Measurements from ENCODE around the gene ZNF292.
"Not testable (repeated sequence)": the region's sequence is repeated elsewhere in the genome, so short reads cannot be mapped to it uniquely, and the experiment has no call there.

ZNF292 gene

GRCh38 chr6:87164506-87164905 is 9.1 kb downstream of the ZNF292 start:
- no peak for DNase-seq

- DNase-seq, result no peak
Observed at GRCh38 chr6:87165185-87165584, 9.8 kb downstream of the ZNF292 start.

- DNase-seq, result no peak
Observed at GRCh38 chr6:87171938-87172633, 16.7 kb downstream of the ZNF292 start.

GRCh38 chr6:87174078-87174579 is 18.8 kb downstream of the ZNF292 start:
- DNase-seq, result no peak

GRCh38 chr6:87176493-87176892 is 21.1 kb downstream of the ZNF292 start:
- DNase-seq, result no peak

GRCh38 chr6:87180105-87180728 is 24.9 kb downstream of the ZNF292 start:
- DNase-seq, result no peak

- DNase-seq, result no peak
Observed at GRCh38 chr6:87181903-87182302, 26.5 kb downstream of the ZNF292 start.

GRCh38 chr6:87182321-87182720 is 27.0 kb downstream of the ZNF292 start:
- no peak for DNase-seq

GRCh38 chr6:87182940-87183339 is 27.6 kb downstream of the ZNF292 start:
- DNase-seq, result no peak

GRCh38 chr6:87183687-87184086 is 28.3 kb downstream of the ZNF292 start:
- DNase-seq, result no peak

GRCh38 chr6:87184762-87185250 is 29.4 kb downstream of the ZNF292 start:
- DNase-seq, result no peak

- DNase-seq, result no peak
Observed at GRCh38 chr6:87196275-87196842, 41.0 kb downstream of the ZNF292 start.

- DNase-seq, result no peak
Observed at GRCh38 chr6:87197547-87197946, 42.2 kb downstream of the ZNF292 start.

GRCh38 chr6:87198022-87198810 is 42.9 kb downstream of the ZNF292 start:
- not testable (repeated sequence) for DNase-seq

GRCh38 chr6:87199787-87200186 is 44.4 kb downstream of the ZNF292 start:
- no peak for DNase-seq

- no peak for DNase-seq
Observed at GRCh38 chr6:87200469-87201175, 45.3 kb downstream of the ZNF292 start.

GRCh38 chr6:87203448-87204023 is 48.2 kb downstream of the ZNF292 start:
- DNase-seq, result no peak

- DNase-seq, result no peak
Observed at GRCh38 chr6:87209812-87210211, 54.4 kb downstream of the ZNF292 start.

GRCh38 chr6:87210979-87211378 is 55.6 kb downstream of the ZNF292 start:
- no peak for DNase-seq

- DNase-seq, result no peak
Observed at GRCh38 chr6:87212596-87212995, 57.2 kb downstream of the ZNF292 start.

- no peak for DNase-seq
Observed at GRCh38 chr6:87213364-87213763, 58.0 kb downstream of the ZNF292 start.

GRCh38 chr6:87214831-87215230 is 59.5 kb downstream of the ZNF292 start:
- no peak for DNase-seq

Measured in activated CD8-positive, alpha-beta memory T cell treated with anti-CD3 and anti-CD28 coated beads, Interleukin-2, amount 50 U/mL, for 4 hours (primary cell).